ENCODE measurements around the gene RPS15. TPM values are rescaled to one million over a fixed set of nuclear protein-coding genes. Genes with fewer than 3 reads are reported as not detected.
"Not testable (repeated sequence)": the region's sequence is repeated elsewhere in the genome, so short reads cannot be mapped to it uniquely, and the experiment has no call there.

Gene RPS15
- total RNA-seq, 1 experiment from 2014 or later, result 2,084 TPM

GRCh38 chr19:1433119-1434039, 4.8 kb upstream of the RPS15 start:
- no peak for DNase-seq (ENCODE audit: low read depth)

- DNase-seq (ENCODE audit: low read depth), result no peak
Measured at GRCh38 chr19:1434040-1434366, 4.2 kb upstream of the RPS15 start.

- DNase-seq (ENCODE audit: low read depth), result no peak
Measured at GRCh38 chr19:1434577-1435060, 3.6 kb upstream of the RPS15 start.

GRCh38 chr19:1435378-1435989, 2.7 kb upstream of the RPS15 start:
- DNase-seq (ENCODE audit: low read depth), result no peak

- DNase-seq (ENCODE audit: low read depth), result no peak
Measured at GRCh38 chr19:1437609-1438008, 587 bp upstream of the RPS15 start.

- no peak for DNase-seq (ENCODE audit: low read depth)
Measured at GRCh38 chr19:1438933-1439354, 748 bp downstream of the RPS15 start.

GRCh38 chr19:1439525-1440417, 1.6 kb downstream of the RPS15 start:
- not testable (repeated sequence) for DNase-seq (ENCODE audit: low read depth)

GRCh38 chr19:1440418-1440801, 2.2 kb downstream of the RPS15 start:
- DNase-seq (ENCODE audit: low read depth), result no peak

GRCh38 chr19:1441022-1441426, 2.8 kb downstream of the RPS15 start:
- no peak for DNase-seq (ENCODE audit: low read depth)

- DNase-seq (ENCODE audit: low read depth), result no peak
Measured at GRCh38 chr19:1441677-1442438, 3.7 kb downstream of the RPS15 start.

- peak; percentile 73 for DNase-seq (ENCODE audit: low read depth)
Measured at GRCh38 chr19:1445185-1445931, 7.2 kb downstream of the RPS15 start.

- no peak for DNase-seq (ENCODE audit: low read depth)
Measured at GRCh38 chr19:1445932-1446712, 7.9 kb downstream of the RPS15 start.

GRCh38 chr19:1446713-1447481, 8.7 kb downstream of the RPS15 start:
- DNase-seq (ENCODE audit: low read depth), result no peak

GRCh38 chr19:1447504-1447903, 9.3 kb downstream of the RPS15 start:
- no peak for DNase-seq (ENCODE audit: low read depth)

- DNase-seq (ENCODE audit: low read depth), result no peak
Measured at GRCh38 chr19:1447944-1448343, 9.7 kb downstream of the RPS15 start.

GRCh38 chr19:1449467-1450442, 11.6 kb downstream of the RPS15 start, which contains the start of gene APC2:
TSS of gene APC2 (plus strand) at chr19:1450121. CDS start at chr19:1453002, 2,881 bp downstream.
- no peak for DNase-seq (ENCODE audit: low read depth)

Data from HT1080 (cell line).